Lower leg skin (tissue), 4 donors: ENCODE results near the gene SRSF2. TPM values are rescaled to one million over a fixed set of nuclear protein-coding genes. Genes with fewer than 3 reads are reported as not detected.

ENCODE experiments used
- DNase-seq, 2 donors: peaks; one replicate each; pipeline ENCODE4 v3.0.0-alpha.2; 2019; ENCODE audit warnings: low spot score in 2 of 2
- H3K4me3 ChIP-seq: fragments of 200-600 bp; sonication (generic); 2 replicates; pipeline ENCODE4 v1.5.1; 2017; ENCODE audit warnings: mild to moderate bottlenecking, low read depth; ENCODE audit not compliant: poor library complexity, severe bottlenecking
- CTCF ChIP-seq, 3 donors: fragments of 450-650 bp; IDR thresholded peaks; one replicate each; pipeline ENCODE4 v1.5.1; 2016; ENCODE audit warnings: antibody characterized with exemption in 3 of 3, mild to moderate bottlenecking in 3 of 3, moderate library complexity in 2 of 3
- POLR2A ChIP-seq, 2 donors: fragments of 450-650 bp; IDR thresholded peaks; one replicate each; pipeline ENCODE4 v1.6.1; 2016 to 2017; ENCODE audit warnings: antibody characterized with exemption in 2 of 2, mild to moderate bottlenecking in 1 of 2, moderate library complexity in 1 of 2
- WGBS, 2 donors: methylation state at CpG; one replicate each; pipeline ENCODE4 v1.1.5; 2018; 5-methylcytosine and 5-hydroxymethylcytosine counted together
- intact Hi-C: fragments of 100-400 bp; cut with DNase I; formaldehyde crosslinking; loops from one replicate; pipeline ENCODE4 v1.15.0; 2023; ENCODE audit warnings: low total_unique reads
- total RNA-seq, 4 donors: library from RNA; depleted of rRNA; stranded (reverse); fragments of >200 nt; gene quantifications; one replicate each; pipeline ENCODE4 v1.1.0, GENCODE V29; 2016

SRSF2 gene
- total RNA-seq, 4 donors from 2014 or later = 179 to 260 (median 189) TPM

GRCh38 chr17:76709077-76709950, 27.8 kb downstream of the SRSF2 start:
- intact Hi-C loops = no loop called here

GRCh38 chr17:76707985-76708807, 28.9 kb downstream of the SRSF2 start:
- WGBS, 2 donors = 39 to 41% methylated on average over 13 to 14 of the region's 14 CpGs
- no peak for TF ChIP-seq CTCF (IDR thresholded peaks at IDR 0.05)
- TF ChIP-seq POLR2A (IDR thresholded peaks at IDR 0.05) = no peak
- DNase-seq = no peak
- intact Hi-C loops = no loop called here
- no peak overlapping the region for H3K4me3 ChIP-seq

More at GRCh38 chr17:76709077-76709950, 27.8 kb downstream of the SRSF2 start:
- no peak for TF ChIP-seq CTCF (IDR thresholded peaks at IDR 0.05)
- TF ChIP-seq POLR2A (IDR thresholded peaks at IDR 0.05) = no peak
- peak; percentile 82 to 95 for DNase-seq
- no peak overlapping the region for H3K4me3 ChIP-seq
- 39 to 46% methylated on average over 28 of the region's 29 CpGs for WGBS, 2 donors

GRCh38 chr17:76706817-76707216, 30.3 kb downstream of the SRSF2 start:
- TF ChIP-seq CTCF (IDR thresholded peaks at IDR 0.05) (no peak), POLR2A (IDR thresholded peaks at IDR 0.05) (no peak)
- DNase-seq = no peak
- H3K4me3 ChIP-seq = no peak overlapping the region
- WGBS, 2 donors = 87 to 95% methylated on average over 3 of the region's 3 CpGs
- intact Hi-C loops = no loop called here

- intact Hi-C loops = no loop called here
- TF ChIP-seq CTCF (IDR thresholded peaks at IDR 0.05) (no peak), POLR2A (IDR thresholded peaks at IDR 0.05) (no peak)
- no peak overlapping the region for H3K4me3 ChIP-seq
- 64 to 73% methylated on average over 4 of the region's 4 CpGs for WGBS, 2 donors
- no peak for DNase-seq
Measured at GRCh38 chr17:76704805-76705204, 32.3 kb downstream of the SRSF2 start.

- no peak for DNase-seq
- intact Hi-C loops = no loop called here
- no peak overlapping the region for H3K4me3 ChIP-seq
- 92 to 93% methylated on average over 10 of the region's 10 CpGs for WGBS, 2 donors
- TF ChIP-seq POLR2A (IDR thresholded peaks at IDR 0.05) (no peak), CTCF (IDR thresholded peaks at IDR 0.05) (no peak)
Measured at GRCh38 chr17:76702941-76703637, 34.0 kb downstream of the SRSF2 start.
